Body of pancreas (tissue), 4 donors: ENCODE results near the gene DSCAM. TPM values are rescaled to one million over a fixed set of nuclear protein-coding genes. Genes with fewer than 3 reads are reported as not detected.

Experiments used
- ATAC-seq: fragments of 150-250 bp; one replicate; pipeline ENCODE4 v1.9.1; 2016
- DNase-seq, 4 donors: peaks; one replicate each; pipeline ENCODE4 v3.0.0-alpha.2; 2019
- H3K27ac ChIP-seq, 4 donors: fragments of 200-600 bp; sonication (generic); 1 replicate in 3 of 4; 2 replicates in 1 of 4; pipeline versions ENCODE4 v1.5.1 to v1.6.1; 2016 to 2019; ENCODE audit warnings: mild to moderate bottlenecking in 1 of 4, mixed read lengths in 1 of 4, moderate library complexity in 1 of 4
- H3K27me3 ChIP-seq, 2 donors: fragments of 200-600 bp; sonication (generic); one replicate each; pipeline ENCODE4 v1.6.0; 2016; ENCODE audit warnings: mild to moderate bottlenecking in 1 of 2
- H3K36me3 ChIP-seq, 2 donors: fragments of 200-600 bp; sonication (generic); replicated peaks in 1 of 2; 2 replicates each; pipeline ENCODE4 v1.5.1; 2016; ENCODE audit warnings: low read depth in 2 of 2; ENCODE audit not compliant: insufficient read depth in 1 of 2
- H3K4me1 ChIP-seq: fragments of 200-600 bp; sonication (generic); one replicate; pipeline ENCODE4 v1.6.0; 2016
- H3K4me3 ChIP-seq, 2 donors: fragments of 200-600 bp; sonication (generic); 1 replicate in 1 of 2; 2 replicates in 1 of 2; pipeline ENCODE4 v1.5.1; 2016 to 2019
- H3K9me3 ChIP-seq, 3 donors: fragments of 200-600 bp; sonication (generic); 1 replicate in 2 of 3; 2 replicates in 1 of 3; pipeline ENCODE4 v1.5.1; 2016
- CTCF ChIP-seq, 7 experiments: fragments of 450-650 bp in 4 of 7; fragments of 200-600 bp in 3 of 7; sonication (generic) in 3 of 7; IDR thresholded peaks; one replicate each; pipeline ENCODE4 v1.5.1; 2016 to 2019; ENCODE audit warnings: antibody characterized with exemption in 7 of 7
- POLR2A ChIP-seq, 3 donors: fragments of 450-650 bp; IDR thresholded peaks; one replicate each; pipeline ENCODE4 v1.6.1; 2016; ENCODE audit warnings: antibody characterized with exemption in 3 of 3, mild to moderate bottlenecking in 2 of 3
- WGBS, 2 donors: methylation state at CpG; one replicate each; pipeline ENCODE4 v1.1.5; 2017; 5-methylcytosine and 5-hydroxymethylcytosine counted together
- intact Hi-C: fragments of 100-400 bp; cut with DNase I; formaldehyde crosslinking; loops from one replicate; pipeline ENCODE4 v1.15.1; 2023
- total RNA-seq, 2 donors: library from RNA; depleted of rRNA; stranded (reverse); fragments of >200 nt; gene quantifications; one replicate each; pipeline ENCODE4 v1.1.0, GENCODE V29; 2016

Gene DSCAM
- total RNA-seq, 2 donors from 2014 or later: 0.26 TPM; not detected in 1

DNA sequence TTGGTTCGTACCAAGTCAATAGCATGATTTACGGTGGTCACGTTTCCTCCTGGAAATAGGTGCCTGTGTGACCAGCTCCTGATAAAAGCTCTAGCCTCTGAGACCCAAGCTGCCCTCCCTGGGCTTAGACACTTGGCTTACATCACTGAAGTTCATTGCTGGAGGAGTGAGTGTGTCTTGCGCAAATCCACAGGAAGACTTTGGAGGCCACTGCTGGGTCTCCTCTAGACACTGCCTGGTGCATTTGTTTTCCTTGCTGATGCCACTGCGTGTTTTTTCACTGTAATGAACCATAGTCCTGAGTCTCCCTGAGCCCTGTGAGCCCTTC, 230.6 kb downstream of the DSCAM start:
- ATAC-seq (no peak), DNase-seq (no peak)
- no peaks in the 10 kb centered on the region for H3K9me3 ChIP-seq
- intact Hi-C loops: no loop called here
- no peak overlapping the region for H3K27ac ChIP-seq
- no peaks in the 10 kb centered on the region for H3K36me3 ChIP-seq
- no peak overlapping the region for H3K4me3 ChIP-seq
- no peaks in the 10 kb centered on the region for H3K4me1 ChIP-seq
- TF ChIP-seq POLR2A (IDR thresholded peaks at IDR 0.05) (no peak), CTCF (IDR thresholded peaks at IDR 0.05) (no peak)
- WGBS, 2 donors: 59 to 70% methylated on average over 5 of the region's 5 CpGs
- H3K27me3 ChIP-seq: no peaks in the 10 kb centered on the region

DNA sequence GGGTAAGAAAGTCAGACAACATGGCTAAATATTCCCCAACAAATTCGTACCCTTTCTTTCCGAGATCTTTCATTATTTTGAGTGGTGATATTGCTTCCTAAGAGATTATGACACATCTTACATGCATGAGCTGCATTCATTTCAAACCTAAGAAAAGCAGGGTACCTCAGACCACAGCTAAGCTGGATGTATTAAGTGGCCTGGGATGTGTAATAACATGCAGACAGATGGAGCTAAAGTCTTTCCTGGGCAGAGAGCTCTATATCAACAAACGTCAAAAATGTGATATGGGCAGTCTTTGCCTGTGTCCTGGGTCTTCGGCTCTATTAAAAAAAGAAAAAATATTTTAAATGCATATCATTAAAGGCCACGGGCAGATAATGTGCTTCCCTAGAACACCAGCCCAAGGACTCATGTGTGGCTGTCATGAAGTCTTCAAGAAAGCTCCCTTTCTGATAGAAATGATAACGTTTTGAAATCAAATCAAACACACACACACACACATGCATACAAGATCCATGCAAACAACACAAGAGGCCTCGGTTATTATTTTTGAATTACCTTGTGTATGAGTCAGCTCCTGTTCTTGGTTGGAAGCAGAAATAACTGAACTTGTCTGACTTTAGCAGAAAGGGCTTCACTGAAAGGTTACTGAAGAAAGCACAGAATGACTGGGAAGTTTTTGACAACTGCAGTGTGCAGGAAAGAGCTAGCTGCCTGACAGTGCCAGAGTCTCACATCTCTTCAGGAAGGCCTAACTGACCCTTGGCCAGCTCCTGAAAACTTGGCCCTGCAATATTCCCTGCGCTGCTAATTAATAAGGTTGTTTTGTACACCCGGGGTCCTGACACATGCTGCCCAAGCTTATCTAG, 231.2 kb downstream of the DSCAM start:
- intact Hi-C loops: no loop called here
- no peaks in the 10 kb centered on the region for H3K9me3 ChIP-seq
- DNase-seq: no peak
- no peaks in the 10 kb centered on the region for H3K4me1 ChIP-seq
- no peak overlapping the region for H3K27ac ChIP-seq
- no peak for ATAC-seq
- WGBS, 2 donors: 47 to 48% methylated on average over 9 of the region's 9 CpGs
- H3K27me3 ChIP-seq: no peaks in the 10 kb centered on the region
- no peak overlapping the region for H3K4me3 ChIP-seq
- H3K36me3 ChIP-seq: no peaks in the 10 kb centered on the region
- TF ChIP-seq CTCF (IDR thresholded peaks at IDR 0.05) (no peak), POLR2A (IDR thresholded peaks at IDR 0.05) (no peak)

DNA sequence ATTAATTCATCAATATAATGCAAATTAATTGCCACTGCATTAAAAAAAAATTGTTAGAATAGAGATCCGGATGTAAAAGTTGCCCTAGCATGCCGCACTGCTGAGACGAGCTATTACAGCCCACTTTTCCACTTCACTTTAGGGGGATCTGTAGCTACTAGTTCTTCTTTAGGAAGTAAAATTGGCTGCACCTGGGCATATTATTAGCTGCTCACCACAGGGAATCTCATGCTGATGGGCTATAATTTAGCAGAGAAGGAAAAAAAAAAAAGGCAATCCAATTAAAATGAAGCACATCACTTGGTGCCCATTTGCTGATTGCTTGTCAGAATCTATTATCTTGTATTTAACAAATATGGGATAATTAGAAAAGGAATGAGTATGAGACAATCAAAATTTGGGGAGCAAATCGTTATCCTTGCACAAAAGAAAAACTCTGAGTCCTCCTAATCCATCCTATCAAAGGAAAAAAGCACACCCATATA, 233.4 kb downstream of the DSCAM start:
- Histone ChIP-seq H3K4me1 (no peaks in the 10 kb centered on the region), H3K9me3 (no peaks in the 10 kb centered on the region), H3K36me3 (no peaks in the 10 kb centered on the region), H3K4me3 (no peak overlapping the region), H3K27me3 (no peaks in the 10 kb centered on the region), H3K27ac (no peak overlapping the region)
- TF ChIP-seq POLR2A (IDR thresholded peaks at IDR 0.05) (no peak), CTCF (IDR thresholded peaks at IDR 0.05) (no peak)
- intact Hi-C loops: no loop called here
- DNase-seq (no peak), ATAC-seq (no peak)
- 89 to 90% methylated on average over 4 of the region's 4 CpGs for WGBS, 2 donors

GRCh38 chr21:40610345-40610744, 236.6 kb downstream of the DSCAM start:
- no peak overlapping the region for H3K27ac ChIP-seq
- intact Hi-C loops: no loop called here
- no peak for DNase-seq
- no peaks in the 10 kb centered on the region for H3K4me1 ChIP-seq
- no peak overlapping the region for H3K4me3 ChIP-seq
- TF ChIP-seq CTCF (IDR thresholded peaks at IDR 0.05) (no peak), POLR2A (IDR thresholded peaks at IDR 0.05) (no peak)
- H3K36me3 ChIP-seq: no peaks in the 10 kb centered on the region
- H3K9me3 ChIP-seq: no peaks in the 10 kb centered on the region
- ATAC-seq: no peak
- no peaks in the 10 kb centered on the region for H3K27me3 ChIP-seq
- WGBS, 2 donors: 86 to 88% methylated on average over 2 to 6 of the region's 6 CpGs

GRCh38 chr21:40606341-40606740, 240.6 kb downstream of the DSCAM start:
- no peak for ATAC-seq
- WGBS, 2 donors: 18 to 33% methylated on average over 1 to 2 of the region's 2 CpGs

More at GRCh38 chr21:40606341-40606740, 240.6 kb downstream of the DSCAM start:
- H3K27me3 ChIP-seq: no peaks in the 10 kb centered on the region
- no peaks in the 10 kb centered on the region for H3K36me3 ChIP-seq
- TF ChIP-seq CTCF (IDR thresholded peaks at IDR 0.05) (no peak), POLR2A (IDR thresholded peaks at IDR 0.05) (no peak)
- DNase-seq: peak in 2 of 4 donors; percentile 13 to 21
- H3K27ac ChIP-seq: no peak overlapping the region
- H3K4me3 ChIP-seq: no peak overlapping the region
- intact Hi-C loops: no loop called here
- no peaks in the 10 kb centered on the region for H3K4me1 ChIP-seq
- H3K9me3 ChIP-seq: no peaks in the 10 kb centered on the region
